Aorta (tissue), 5 donors: ENCODE measurements around the gene LGALS3. TPM values are rescaled to one million over a fixed set of nuclear protein-coding genes. Genes with fewer than 3 reads are reported as not detected.

Experiments used
- ATAC-seq: fragments of 200-7000 bp; cut with Tn5 transposase; one replicate; pipeline ENCODE4 v1.9.1; 2022; ENCODE audit warnings: moderate library complexity; ENCODE audit not compliant: low FRiP score
- DNase-seq, 2 donors: peaks; one replicate each; pipeline ENCODE4 v3.0.0-alpha.2; 2020
- H3K27ac ChIP-seq, 2 donors: one replicate each; pipeline ENCODE4 v1.5.1; 2013; ENCODE audit warnings: low read length in 2 of 2, mild to moderate bottlenecking in 2 of 2, moderate library complexity in 2 of 2, control low read depth in 1 of 2, inconsistent platforms in 1 of 2, low read depth in 1 of 2
- H3K27me3 ChIP-seq, 2 donors: one replicate each; pipeline ENCODE4 v1.6.1; 2013; ENCODE audit warnings: control low read depth in 1 of 2, low read length in 1 of 2, mild to moderate bottlenecking in 1 of 2, moderate library complexity in 1 of 2; ENCODE audit not compliant: insufficient read depth in 2 of 2, control insufficient read depth in 1 of 2
- H3K36me3 ChIP-seq, 2 donors: one replicate each; pipeline ENCODE4 v1.6.1; 2013; ENCODE audit warnings: control low read depth in 1 of 2, low read length in 1 of 2, mild to moderate bottlenecking in 1 of 2; ENCODE audit not compliant: insufficient read depth in 2 of 2, control insufficient read depth in 1 of 2
- H3K4me1 ChIP-seq, 2 donors: one replicate each; pipeline ENCODE4 v1.6.1; 2013; ENCODE audit warnings: low read length in 2 of 2, control low read depth in 1 of 2, mild to moderate bottlenecking in 1 of 2, moderate library complexity in 1 of 2; ENCODE audit not compliant: insufficient read depth in 2 of 2, control insufficient read depth in 1 of 2
- H3K4me3 ChIP-seq, 2 donors: one replicate each; pipeline ENCODE4 v1.5.1; 2013; ENCODE audit warnings: low read length in 2 of 2, control low read depth in 1 of 2, mild to moderate bottlenecking in 1 of 2
- H3K9me3 ChIP-seq: one replicate; pipeline ENCODE4 v1.6.1; 2013; ENCODE audit warnings: mild to moderate bottlenecking, low read length; ENCODE audit not compliant: control insufficient read depth
- WGBS, 2 donors: extraction: QIAGEN DNeasy Blood & Tissue Kit; methylation state at CpG; one replicate each; pipeline ENCODE4 v1.1.7; 2013; 5-methylcytosine and 5-hydroxymethylcytosine counted together
- intact Hi-C, 2 donors: fragments of 100-400 bp; cut with DNase I; formaldehyde crosslinking; loops; one replicate each; pipeline versions ENCODE4 v1.14.2 to v1.15.0; 2022
- polyA plus RNA-seq, 2 donors: library from polyadenylated mRNA; stranded (reverse); fragments of 200-250 nt; gene quantifications; one replicate each; pipeline ENCODE4 v1.2.3, GENCODE V29; 2013
- total RNA-seq, 2 donors: library from RNA; stranded (reverse); fragmentation: NEBNext Ultra II Directional; extraction: Animal tissue kit (Norgen Biotek cat#: 25700); gene quantifications; one replicate each; pipeline ENCODE4 v1.2.1, GENCODE V29; 2021
- donor health status: healthy with polysubstance abuse.
- donor health status: Bipolar disorder and iron deficiency.
- donor health status: DM: no; HTN: no; CAD: no.
- donor health status: DM: no; HTN: no; CAD: no.
- donor health status: DM: yes; HTN: yes; CAD: no.

The LGALS3 gene
- total and polyA plus RNA-seq, 4 donors: 104 to 547 (median 213) TPM

GRCh38 chr14:55118761-55119160 is 10.3 kb upstream of the LGALS3 start:
- H3K36me3 ChIP-seq: no peaks in the 10 kb centered on the region
- H3K27ac ChIP-seq: no peak overlapping the region
- intact Hi-C loops: no loop called here
- H3K27me3 ChIP-seq: no peaks in the 10 kb centered on the region
- DNase-seq: no peak
- no peaks in the 10 kb centered on the region for H3K4me1 ChIP-seq
- no peak for ATAC-seq
- H3K4me3 ChIP-seq: no peak overlapping the region
- H3K9me3 ChIP-seq: no peaks in the 10 kb centered on the region
- WGBS, 2 donors: 33 to 44% methylated on average over 3 of the region's 3 CpGs

GRCh38 chr14:55120571-55121495 is 8.2 kb upstream of the LGALS3 start:
- Histone ChIP-seq H3K27me3 (no peaks in the 10 kb centered on the region), H3K9me3 (no peaks in the 10 kb centered on the region), H3K27ac (no peak overlapping the region), H3K4me1 (no peaks in the 10 kb centered on the region), H3K36me3 (no peaks in the 10 kb centered on the region), H3K4me3 (no peak overlapping the region)
- ATAC-seq: no peak
- DNase-seq: peak in 1 of 2 donors; percentile 50
- 90 to 92% methylated on average over 13 of the region's 13 CpGs for WGBS, 2 donors
- intact Hi-C loops: no loop called here

GRCh38 chr14:55121628-55122439 is 7.2 kb upstream of the LGALS3 start:
- ATAC-seq (no peak), DNase-seq (no peak)
- Histone ChIP-seq H3K36me3 (no peaks in the 10 kb centered on the region), H3K4me3 (no peak overlapping the region), H3K4me1 (no peaks in the 10 kb centered on the region), H3K27me3 (no peaks in the 10 kb centered on the region), H3K27ac (no peak overlapping the region), H3K9me3 (no peaks in the 10 kb centered on the region)
- intact Hi-C loops: no loop called here
- 93 to 94% methylated on average over 9 of the region's 9 CpGs for WGBS, 2 donors

- no peaks in the 10 kb centered on the region for H3K9me3 ChIP-seq
- no peaks in the 10 kb centered on the region for H3K27me3 ChIP-seq
- intact Hi-C loops: no loop called here
- WGBS, 2 donors: 16 to 23% methylated on average over 8 of the region's 8 CpGs
- no peak overlapping the region for H3K4me3 ChIP-seq
- H3K27ac ChIP-seq: no peak overlapping the region
- no peaks in the 10 kb centered on the region for H3K4me1 ChIP-seq
- ATAC-seq (peak; percentile 62), DNase-seq (no peak)
- no peaks in the 10 kb centered on the region for H3K36me3 ChIP-seq
Measured at GRCh38 chr14:55122440-55122986, 6.5 kb upstream of the LGALS3 start.

GRCh38 chr14:55123101-55123500 is 6.0 kb upstream of the LGALS3 start:
- Histone ChIP-seq H3K27ac (no peak overlapping the region), H3K36me3 (no peaks in the 10 kb centered on the region), H3K4me3 (no peak overlapping the region), H3K27me3 (no peaks in the 10 kb centered on the region), H3K4me1 (no peaks in the 10 kb centered on the region), H3K9me3 (no peaks in the 10 kb centered on the region)
- WGBS, 2 donors: 65 to 71% methylated on average over 8 of the region's 8 CpGs
- ATAC-seq: no peak
- DNase-seq: no peak
- intact Hi-C loops: no loop called here

- Histone ChIP-seq H3K27ac (no peak overlapping the region), H3K36me3 (no peaks in the 10 kb centered on the region), H3K4me1 (no peaks in the 10 kb centered on the region), H3K9me3 (no peaks in the 10 kb centered on the region), H3K4me3 (no peak overlapping the region), H3K27me3 (no peaks in the 10 kb centered on the region)
- ATAC-seq (no peak), DNase-seq (no peak)
- intact Hi-C loops: no loop called here
- 96 to 98% methylated on average over 9 of the region's 9 CpGs for WGBS, 2 donors
Measured at GRCh38 chr14:55123852-55124639, 5.0 kb upstream of the LGALS3 start.

GRCh38 chr14:55124774-55125386 is 4.2 kb upstream of the LGALS3 start:
- ATAC-seq: no peak
- Histone ChIP-seq H3K36me3 (no peaks in the 10 kb centered on the region), H3K27me3 (peaks cover 0 to 1% of the 10 kb centered on the region in 2 donors), H3K9me3 (no peaks in the 10 kb centered on the region), H3K4me1 (no peaks in the 10 kb centered on the region), H3K27ac (no peak overlapping the region), H3K4me3 (no peak overlapping the region)
- intact Hi-C loops: no loop called here
- no peak for DNase-seq
- 92 to 93% methylated on average over 8 of the region's 8 CpGs for WGBS, 2 donors

- intact Hi-C loops: no loop called here
- ATAC-seq (no peak), DNase-seq (peak in 1 of 2 donors; percentile 65)
- Histone ChIP-seq H3K27me3 (peaks cover 0 to 1% of the 10 kb centered on the region in 2 donors), H3K4me3 (no peak overlapping the region), H3K27ac (no peak overlapping the region), H3K9me3 (no peaks in the 10 kb centered on the region), H3K4me1 (no peaks in the 10 kb centered on the region), H3K36me3 (no peaks in the 10 kb centered on the region)
- 92 to 95% methylated on average over 3 of the region's 3 CpGs for WGBS, 2 donors
Measured at GRCh38 chr14:55125403-55125802, 3.6 kb upstream of the LGALS3 start.
